ENCODE data around the gene CLIC4. TPM values are rescaled to one million over a fixed set of nuclear protein-coding genes. Genes with fewer than 3 reads are reported as not detected.

Gene CLIC4
- total RNA-seq, 1 experiment from 2014 or later = 123 TPM

Small RNA genes within 50 kb of the gene (small RNA-seq; reads per million reads assigned to genes)
- 0 reads per million in 2 experiments for gene RNU6-1208P

Other genes with a start within 250 kb of the CLIC4 start
- 9.2 and 10.3 TPM in 2 replicates for gene RCAN3, start 242.6 kb upstream of the CLIC4 start, total RNA-seq (2014; rRNA removed; shearing (Covaris generic))
- not detected in 2 replicates for gene NCMAP, start 189.4 kb upstream of the CLIC4 start, total RNA-seq (2014; rRNA removed; shearing (Covaris generic))
- 17.3 and 20.7 TPM in 2 replicates for gene SRRM1, start 102.1 kb upstream of the CLIC4 start, total RNA-seq (2014; rRNA removed; shearing (Covaris generic))
- 10.7 and 13.4 TPM in 2 replicates for gene RUNX3, start 184.8 kb downstream of the CLIC4 start, total RNA-seq (2014; rRNA removed; shearing (Covaris generic))

All from SK-MEL-5 (cell line).